ENCODE measurements around the gene ZNF593OS. TPM values are rescaled to one million over a fixed set of nuclear protein-coding genes. Genes with fewer than 3 reads are reported as not detected.

Gene ZNF593OS
- total RNA-seq, 1 experiment from 2014 or later: not detected

DNA sequence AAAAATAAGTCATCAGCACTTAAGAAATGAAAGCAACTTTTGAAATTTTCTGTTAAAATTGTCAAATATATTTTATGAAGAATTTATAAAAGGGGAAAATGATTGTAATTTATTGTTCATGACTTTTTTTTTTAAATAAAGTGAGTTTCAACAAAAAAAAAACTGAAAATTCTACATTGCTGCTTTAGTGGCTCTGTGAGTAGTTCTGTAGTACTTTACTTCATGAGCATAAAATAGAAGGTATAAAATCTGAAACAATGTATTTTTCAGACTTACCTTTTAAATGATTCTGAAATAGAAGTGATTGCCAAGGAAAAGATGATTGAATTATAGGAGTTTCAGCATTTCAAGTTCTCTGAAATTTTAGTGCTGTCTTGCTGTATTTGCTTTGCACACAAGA lies 46.2 kb downstream of the ZNF593OS start:
- no peaks in the 10 kb centered on the region for H3K9me3 ChIP-seq (ENCODE audit: control insufficient read depth in 1 of 2, insufficient read depth in 1 of 2, low read depth in 1 of 2, low read length in 2 of 2)
- no peak overlapping the region for H3K9ac ChIP-seq (ENCODE audit: low read length)
- H3K9me2 ChIP-seq (ENCODE audit: insufficient read depth): no peaks in the 10 kb centered on the region
- H3K79me2 ChIP-seq (ENCODE audit: insufficient read depth, low read length): peaks cover 4% of the 10 kb centered on the region; the same call in 1 of the 2 replicates
- no peak overlapping the region for H2AFZ ChIP-seq (ENCODE audit: low read depth, low read length, poor library complexity, severe bottlenecking)
- ATAC-seq: no peak
- peaks cover 13 to 44% of the 10 kb centered on the region in 2 experiments for H3K4me1 ChIP-seq (ENCODE audit: control insufficient read depth in 1 of 2, insufficient read depth in 2 of 2, low read length in 2 of 2)
- H4K20me1 ChIP-seq (ENCODE audit: insufficient read depth): peaks cover 3% of the 10 kb centered on the region; the same call in 1 of the 2 replicates
- no peaks in the 10 kb centered on the region for H3K36me3 ChIP-seq (ENCODE audit: control insufficient read depth in 1 of 2, insufficient read depth in 2 of 2, low read length in 2 of 2)
- no peak overlapping the region for H3K4me3 ChIP-seq (replicated peaks in 1 of 2; ENCODE audit: low read depth in 1 of 2, low read length in 2 of 2)
- no peak for DNase-seq (ENCODE audit: low read depth, low spot score)
- intact Hi-C loops (cut with micrococcal nuclease): no loop called here
- H3K4me2 ChIP-seq (ENCODE audit: low read length): no peak overlapping the region
- CTCF ChIA-PET: interaction anchor here (2.0 kb wide), 1 partner anchor 109 kb away, joined by 6 read pairs; the partner anchor contains the start of gene CEP85
- no peaks in the 10 kb centered on the region for H3K27me3 ChIP-seq (ENCODE audit: insufficient read depth, low read length)
- POLR2A ChIA-PET: no interaction called here
- no peak for TF ChIP-seq SRF (IDR thresholded peaks at IDR 0.05; ENCODE audit: low read depth)
- no peak for TF ChIP-seq CEBPB (IDR thresholded peaks at IDR 0.05; ENCODE audit: low read depth)
- TF ChIP-seq ELF1 (IDR thresholded peaks at IDR 0.05; ENCODE audit: borderline replicate concordance, low read depth): no peak
- TF ChIP-seq, protein P1, sequence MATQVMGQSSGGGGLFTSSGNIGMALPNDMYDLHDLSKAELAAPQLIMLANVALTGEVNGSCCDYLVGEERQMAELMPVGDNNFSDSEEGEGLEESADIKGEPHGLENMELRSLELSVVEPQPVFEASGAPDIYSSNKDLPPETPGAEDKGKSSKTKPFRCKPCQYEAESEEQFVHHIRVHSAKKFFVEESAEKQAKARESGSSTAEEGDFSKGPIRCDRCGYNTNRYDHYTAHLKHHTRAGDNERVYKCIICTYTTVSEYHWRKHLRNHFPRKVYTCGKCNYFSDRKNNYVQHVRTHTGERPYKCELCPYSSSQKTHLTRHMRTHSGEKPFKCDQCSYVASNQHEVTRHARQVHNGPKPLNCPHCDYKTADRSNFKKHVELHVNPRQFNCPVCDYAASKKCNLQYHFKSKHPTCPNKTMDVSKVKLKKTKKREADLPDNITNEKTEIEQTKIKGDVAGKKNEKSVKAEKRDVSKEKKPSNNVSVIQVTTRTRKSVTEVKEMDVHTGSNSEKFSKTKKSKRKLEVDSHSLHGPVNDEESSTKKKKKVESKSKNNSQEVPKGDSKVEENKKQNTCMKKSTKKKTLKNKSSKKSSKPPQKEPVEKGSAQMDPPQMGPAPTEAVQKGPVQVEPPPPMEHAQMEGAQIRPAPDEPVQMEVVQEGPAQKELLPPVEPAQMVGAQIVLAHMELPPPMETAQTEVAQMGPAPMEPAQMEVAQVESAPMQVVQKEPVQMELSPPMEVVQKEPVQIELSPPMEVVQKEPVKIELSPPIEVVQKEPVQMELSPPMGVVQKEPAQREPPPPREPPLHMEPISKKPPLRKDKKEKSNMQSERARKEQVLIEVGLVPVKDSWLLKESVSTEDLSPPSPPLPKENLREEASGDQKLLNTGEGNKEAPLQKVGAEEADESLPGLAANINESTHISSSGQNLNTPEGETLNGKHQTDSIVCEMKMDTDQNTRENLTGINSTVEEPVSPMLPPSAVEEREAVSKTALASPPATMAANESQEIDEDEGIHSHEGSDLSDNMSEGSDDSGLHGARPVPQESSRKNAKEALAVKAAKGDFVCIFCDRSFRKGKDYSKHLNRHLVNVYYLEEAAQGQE (IDR thresholded peaks at IDR 0.05; ENCODE audit: low read depth): no peak
- no peak for TF ChIP-seq JUND (IDR thresholded peaks at IDR 0.05)
- TF ChIP-seq POLR2A (IDR thresholded peaks at IDR 0.05; ENCODE audit: borderline replicate concordance, extremely low read depth, insufficient read depth, insufficient read length): no peak
- no peak for TF ChIP-seq MAX (IDR thresholded peaks at IDR 0.05)
- no peak for TF ChIP-seq EZH2phosphoT487 (IDR thresholded peaks at IDR 0.05; ENCODE audit: borderline replicate concordance)
- TF ChIP-seq, protein P2, sequence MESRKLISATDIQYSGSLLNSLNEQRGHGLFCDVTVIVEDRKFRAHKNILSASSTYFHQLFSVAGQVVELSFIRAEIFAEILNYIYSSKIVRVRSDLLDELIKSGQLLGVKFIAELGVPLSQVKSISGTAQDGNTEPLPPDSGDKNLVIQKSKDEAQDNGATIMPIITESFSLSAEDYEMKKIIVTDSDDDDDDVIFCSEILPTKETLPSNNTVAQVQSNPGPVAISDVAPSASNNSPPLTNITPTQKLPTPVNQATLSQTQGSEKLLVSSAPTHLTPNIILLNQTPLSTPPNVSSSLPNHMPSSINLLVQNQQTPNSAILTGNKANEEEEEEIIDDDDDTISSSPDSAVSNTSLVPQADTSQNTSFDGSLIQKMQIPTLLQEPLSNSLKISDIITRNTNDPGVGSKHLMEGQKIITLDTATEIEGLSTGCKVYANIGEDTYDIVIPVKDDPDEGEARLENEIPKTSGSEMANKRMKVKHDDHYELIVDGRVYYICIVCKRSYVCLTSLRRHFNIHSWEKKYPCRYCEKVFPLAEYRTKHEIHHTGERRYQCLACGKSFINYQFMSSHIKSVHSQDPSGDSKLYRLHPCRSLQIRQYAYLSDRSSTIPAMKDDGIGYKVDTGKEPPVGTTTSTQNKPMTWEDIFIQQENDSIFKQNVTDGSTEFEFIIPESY (IDR thresholded peaks at IDR 0.05; ENCODE audit: extremely low read depth, insufficient replicate concordance, low read length): no peak
- no peak for TF ChIP-seq SP1 (IDR thresholded peaks at IDR 0.05; ENCODE audit: low read depth)
- TF ChIP-seq RAD21 (IDR thresholded peaks at IDR 0.05; ENCODE audit: low read depth): no peak
- TF ChIP-seq FOSL1 (IDR thresholded peaks at IDR 0.05; ENCODE audit: low read depth): no peak
- TF ChIP-seq, protein P3, sequence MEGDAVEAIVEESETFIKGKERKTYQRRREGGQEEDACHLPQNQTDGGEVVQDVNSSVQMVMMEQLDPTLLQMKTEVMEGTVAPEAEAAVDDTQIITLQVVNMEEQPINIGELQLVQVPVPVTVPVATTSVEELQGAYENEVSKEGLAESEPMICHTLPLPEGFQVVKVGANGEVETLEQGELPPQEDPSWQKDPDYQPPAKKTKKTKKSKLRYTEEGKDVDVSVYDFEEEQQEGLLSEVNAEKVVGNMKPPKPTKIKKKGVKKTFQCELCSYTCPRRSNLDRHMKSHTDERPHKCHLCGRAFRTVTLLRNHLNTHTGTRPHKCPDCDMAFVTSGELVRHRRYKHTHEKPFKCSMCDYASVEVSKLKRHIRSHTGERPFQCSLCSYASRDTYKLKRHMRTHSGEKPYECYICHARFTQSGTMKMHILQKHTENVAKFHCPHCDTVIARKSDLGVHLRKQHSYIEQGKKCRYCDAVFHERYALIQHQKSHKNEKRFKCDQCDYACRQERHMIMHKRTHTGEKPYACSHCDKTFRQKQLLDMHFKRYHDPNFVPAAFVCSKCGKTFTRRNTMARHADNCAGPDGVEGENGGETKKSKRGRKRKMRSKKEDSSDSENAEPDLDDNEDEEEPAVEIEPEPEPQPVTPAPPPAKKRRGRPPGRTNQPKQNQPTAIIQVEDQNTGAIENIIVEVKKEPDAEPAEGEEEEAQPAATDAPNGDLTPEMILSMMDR (IDR thresholded peaks at IDR 0.05 in 2 of 3, conservative IDR thresholded peaks at IDR 0.05 in 1 of 3; ENCODE audit: borderline replicate concordance in 1 of 3, insufficient read depth in 1 of 3, low read depth in 2 of 3, low read length in 2 of 3): no peak
- TF ChIP-seq ATF3 (IDR thresholded peaks at IDR 0.05): no peak
- TF ChIP-seq EGR1 (IDR thresholded peaks at IDR 0.05; ENCODE audit: low read depth): no peak
- no peak for TF ChIP-seq EZH2 (IDR thresholded peaks at IDR 0.05)
- TF ChIP-seq TCF7L2 (IDR thresholded peaks at IDR 0.05; ENCODE audit: borderline replicate concordance, extremely low read depth, insufficient read depth, insufficient read length): no peak
- no peak for TF ChIP-seq ZFX (IDR thresholded peaks at IDR 0.05)
- BruUV-seq (replicated peaks): no TSS peak
- no peak overlapping the region for H3K27ac ChIP-seq (ENCODE audit: low read depth, low read length)
- RAD21 ChIA-PET (ENCODE audit: low non-redundant PET in 1 of 2, low total read pairs in 2 of 2, uncharacterized antibody in 2 of 2, unreplicated experiment in 2 of 2): no interaction called here
